HCT116 (cell line): ENCODE results near the gene TP53AIP1. TPM values are rescaled to one million over a fixed set of nuclear protein-coding genes. Genes with fewer than 3 reads are reported as not detected.

Experiments used
- ATAC-seq: fragments of 200-7000 bp; cut with Tn5 transposase; 2 replicates; pipeline ENCODE4 v1.9.1; 2020; ENCODE audit warnings: mild to moderate bottlenecking, moderate library complexity
- BruUV-seq: library from RNA; stranded (reverse); fragments of 400-500 nt; replicated peaks from 2 replicates; lab custom pipeline; 2021; lab: Mats Ljungman, UMichigan
- CTCF ChIA-PET: fragments of 300-600 bp; sonication (Branson Sonifier 250); formaldehyde crosslinking; loops from one replicate; lab custom pipeline; 2021; ENCODE audit warnings: antibody characterized with exemption; lab: Charles Lee
- POLR2A ChIA-PET: fragments of 300-600, 350-600 bp; sonication (Branson Sonifier 250); formaldehyde crosslinking; loops from one replicate; lab custom pipeline; 2021; ENCODE audit warnings: antibody characterized with exemption; lab: Charles Lee
- RAD21 ChIA-PET, 2 experiments: fragments of 300-600 bp; sonication (Branson Sonifier 250); formaldehyde crosslinking; loops; one replicate each; lab custom pipeline; 2023; ENCODE audit warnings: low total read pairs in 2 of 2; ENCODE audit not compliant: uncharacterized antibody in 2 of 2, unreplicated experiment in 2 of 2, low non-redundant PET in 1 of 2; lab: Charles Lee
- DNase-seq: peaks from one replicate; pipeline ENCODE4 v3.0.0-alpha.2; 2010; ENCODE audit warnings: low read depth, low spot score
- H2AFZ ChIP-seq: fragments of 200-600 bp; shearing (Covaris generic), sonication (generic); 2 replicates; pipeline ENCODE4 v1.6.1; 2017; ENCODE audit warnings: low read depth, mixed run types, mixed read lengths, antibody characterized with exemption, low read length; ENCODE audit not compliant: poor library complexity, severe bottlenecking
- H3K27ac ChIP-seq: 2 replicates; pipeline ENCODE4 v1.5.1; 2012; ENCODE audit warnings: low read depth, low read length
- H3K27me3 ChIP-seq: fragments of 200-600 bp; sonication (generic); 2 replicates; pipeline ENCODE4 v1.6.1; 2016; ENCODE audit warnings: mixed run types, low read length, mixed read lengths; ENCODE audit not compliant: insufficient read depth
- H3K36me3 ChIP-seq, 2 experiments: fragments of 200-500 bp in 1 of 2; fragments of 200-600 bp in 1 of 2; sonication (Bioruptor generic) in 1 of 2; sonication (generic) in 1 of 2; 2 replicates each; pipeline versions ENCODE4 v1.5.1 to v1.6.1; 2014 to 2016; ENCODE audit warnings: low read length in 2 of 2, inconsistent platforms in 1 of 2, mixed read lengths in 1 of 2, mixed run types in 1 of 2; ENCODE audit not compliant: insufficient read depth in 2 of 2, control insufficient read depth in 1 of 2
- H3K4me1 ChIP-seq, 2 experiments: fragments of 200-600 bp in 1 of 2; sonication (generic) in 1 of 2; 2 replicates each; pipeline versions ENCODE4 v1.5.1 to v1.6.1; 2012 to 2017; ENCODE audit warnings: low read length in 2 of 2, inconsistent platforms in 1 of 2, mild to moderate bottlenecking in 1 of 2, mixed read lengths in 1 of 2, mixed run types in 1 of 2, moderate library complexity in 1 of 2; ENCODE audit not compliant: insufficient read depth in 2 of 2, control insufficient read depth in 1 of 2
- H3K4me2 ChIP-seq: fragments of 200-600 bp; sonication (generic); 2 replicates; pipeline ENCODE4 v1.6.1; 2017; ENCODE audit warnings: mixed run types, low read length, mixed read lengths
- H3K4me3 ChIP-seq, 2 experiments: fragments of 200-600 bp in 1 of 2; sonication (generic) in 1 of 2; replicated peaks in 1 of 2; 2 replicates each; pipeline ENCODE4 v1.5.1; 2011 to 2016; ENCODE audit warnings: low read length in 2 of 2, control low read depth in 1 of 2, low read depth in 1 of 2, mild to moderate bottlenecking in 1 of 2, mixed read lengths in 1 of 2, mixed run types in 1 of 2
- H3K79me2 ChIP-seq: fragments of 200-600 bp; sonication (generic); 2 replicates; pipeline ENCODE4 v1.6.1; 2017; ENCODE audit warnings: mild to moderate bottlenecking, mixed run types, low read length, moderate library complexity, mixed read lengths; ENCODE audit not compliant: insufficient read depth
- H3K9ac ChIP-seq: fragments of 200-600 bp; sonication (generic); 2 replicates; pipeline ENCODE4 v1.6.1; 2016; ENCODE audit warnings: low read length, mixed read lengths
- H3K9me2 ChIP-seq: fragments of 200-600 bp; sonication (generic), shearing (Covaris generic); 2 replicates; pipeline ENCODE4 v1.6.1; 2017; ENCODE audit warnings: mixed run types, mild to moderate bottlenecking, moderate library complexity; ENCODE audit not compliant: insufficient read depth
- H3K9me3 ChIP-seq, 2 experiments: fragments of 200-500 bp in 1 of 2; fragments of 200-600 bp in 1 of 2; sonication (Bioruptor generic) in 1 of 2; sonication (generic) in 1 of 2; 2 replicates each; pipeline ENCODE4 v1.6.1; 2014 to 2017; ENCODE audit warnings: low read length in 2 of 2, mixed read lengths in 2 of 2, inconsistent platforms in 1 of 2, low read depth in 1 of 2, mild to moderate bottlenecking in 1 of 2, mixed run types in 1 of 2, moderate library complexity in 1 of 2; ENCODE audit not compliant: control insufficient read depth in 1 of 2, insufficient read depth in 1 of 2
- H4K20me1 ChIP-seq: fragments of 200-600 bp; sonication (generic), shearing (Covaris generic); 2 replicates; pipeline ENCODE4 v1.6.1; 2017; ENCODE audit warnings: mixed run types, mild to moderate bottlenecking, moderate library complexity; ENCODE audit not compliant: insufficient read depth
- CEBPB ChIP-seq: IDR thresholded peaks from 2 replicates; pipeline ENCODE4 v1.6.1; 2012; ENCODE audit warnings: low read depth
- EGR1 ChIP-seq: IDR thresholded peaks from 2 replicates; pipeline ENCODE4 v1.6.1; 2012; ENCODE audit warnings: low read depth
- ELF1 ChIP-seq: IDR thresholded peaks from 2 replicates; pipeline ENCODE4 v1.6.1; 2012; ENCODE audit warnings: low read depth, borderline replicate concordance
- EZH2 ChIP-seq: fragments of 200-600 bp; sonication (generic); IDR thresholded peaks from 2 replicates; pipeline ENCODE4 v1.6.1; 2017; ENCODE audit warnings: antibody characterized with exemption, mixed run types
- EZH2phosphoT487 ChIP-seq: fragments of 200-600 bp; IDR thresholded peaks from 2 replicates; pipeline ENCODE4 v1.6.1; 2018; ENCODE audit warnings: antibody characterized with exemption, borderline replicate concordance
- FOSL1 ChIP-seq: IDR thresholded peaks from 2 replicates; pipeline ENCODE4 v1.6.1; 2012; ENCODE audit warnings: low read depth
- MAX ChIP-seq: IDR thresholded peaks from 2 replicates; pipeline ENCODE4 v1.6.1; 2012
- POLR2A ChIP-seq: IDR thresholded peaks from 2 replicates; pipeline ENCODE4 v1.7.0; 2011; ENCODE audit warnings: borderline replicate concordance; ENCODE audit not compliant: insufficient read depth, insufficient read length; ENCODE audit errors: extremely low read depth
- POLR2AphosphoS5 ChIP-seq: IDR thresholded peaks from 2 replicates; pipeline ENCODE4 v1.6.1; 2011; ENCODE audit warnings: mild to moderate bottlenecking, low read depth, low read length, moderate library complexity
- RAD21 ChIP-seq: IDR thresholded peaks from 2 replicates; pipeline ENCODE4 v1.6.1; 2012; ENCODE audit warnings: low read depth, mild to moderate bottlenecking
- SIN3A ChIP-seq: IDR thresholded peaks from 2 replicates; pipeline ENCODE4 v1.6.1; 2012; ENCODE audit warnings: low read depth
- SP1 ChIP-seq: IDR thresholded peaks from 2 replicates; pipeline ENCODE4 v1.6.1; 2012; ENCODE audit warnings: low read depth
- SRF ChIP-seq: IDR thresholded peaks from 2 replicates; pipeline ENCODE4 v1.6.1; 2012; ENCODE audit warnings: low read depth
- YY1 ChIP-seq: IDR thresholded peaks from 2 replicates; pipeline ENCODE4 v1.6.1; 2011; ENCODE audit warnings: low read length, low read depth, moderate library complexity, mild to moderate bottlenecking; ENCODE audit not compliant: insufficient replicate concordance; ENCODE audit errors: extremely low read depth
- ZFX ChIP-seq: fragments of 450-650 bp; IDR thresholded peaks from 2 replicates; pipeline ENCODE4 v1.6.1; 2017
- ZNF274 ChIP-seq: fragments of 200-500 bp; sonication (Bioruptor generic); IDR thresholded peaks from 2 replicates; pipeline ENCODE4 v1.6.1; 2014; ENCODE audit warnings: mild to moderate bottlenecking, low read depth, low read length, inconsistent platforms
- intact Hi-C: fragments of 100-400 bp; cut with micrococcal nuclease; formaldehyde crosslinking; loops from 2 replicates; pipeline ENCODE4 v1.10.0; 2022
- total RNA-seq: library from RNA; stranded (reverse); gene quantifications from one replicate; pipeline ENCODE4 v1.2.1, GENCODE V29; 2021; ENCODE audit not compliant: unreplicated experiment
- TF ChIP-seq, protein P1 (sequence below), 3 experiments: fragments of 200-600 bp in 1 of 3; sonication (generic) in 1 of 3; IDR thresholded peaks in 2 of 3; conservative IDR thresholded peaks in 1 of 3; 2 replicates each; pipeline ENCODE4 v1.5.1; 2012 to 2017; ENCODE audit warnings: low read depth in 2 of 3, low read length in 2 of 3, antibody characterized with exemption in 1 of 3, borderline replicate concordance in 1 of 3, control low read depth in 1 of 3, mild to moderate bottlenecking in 1 of 3, mixed read lengths in 1 of 3, mixed run types in 1 of 3, moderate library complexity in 1 of 3; ENCODE audit not compliant: insufficient read depth in 1 of 3

The TP53AIP1 gene
- total RNA-seq, 1 experiment from 2014 or later = 0.15 TPM

- intact Hi-C loops = no loop called here
- CTCF ChIA-PET = interaction anchor here (0.8 kb wide), 1 partner anchor 12 kb away, joined by 3 read pairs; no protein-coding TSS in a partner anchor
- BruUV-seq = no TSS peak
- Histone ChIP-seq H3K4me1 (peaks cover 12 to 24% of the 10 kb centered on the region in 2 experiments; a peak in 3 of 4 replicates), H3K27me3 (no peaks in the 10 kb centered on the region), H3K4me2 (no peak overlapping the region), H4K20me1 (no peaks in the 10 kb centered on the region), H3K4me3 (no peak overlapping the region), H2AFZ (no peak overlapping the region), H3K36me3 (no peaks in the 10 kb centered on the region), H3K79me2 (no peaks in the 10 kb centered on the region), H3K9me2 (no peaks in the 10 kb centered on the region), H3K27ac (no peak overlapping the region), H3K9me3 (no peaks in the 10 kb centered on the region)
- ATAC-seq = no peak
- TF ChIP-seq SIN3A = no peak
- TF ChIP-seq, all 23 proteins: peak for 0
- no peak overlapping the region for H3K9ac ChIP-seq
- no peak for DNase-seq
- RAD21 ChIA-PET = no interaction called here
- POLR2A ChIA-PET = no interaction called here
These were observed 40.8 kb downstream of the TP53AIP1 start for GRCh38 chr11:128901653-128902514.

DNA sequence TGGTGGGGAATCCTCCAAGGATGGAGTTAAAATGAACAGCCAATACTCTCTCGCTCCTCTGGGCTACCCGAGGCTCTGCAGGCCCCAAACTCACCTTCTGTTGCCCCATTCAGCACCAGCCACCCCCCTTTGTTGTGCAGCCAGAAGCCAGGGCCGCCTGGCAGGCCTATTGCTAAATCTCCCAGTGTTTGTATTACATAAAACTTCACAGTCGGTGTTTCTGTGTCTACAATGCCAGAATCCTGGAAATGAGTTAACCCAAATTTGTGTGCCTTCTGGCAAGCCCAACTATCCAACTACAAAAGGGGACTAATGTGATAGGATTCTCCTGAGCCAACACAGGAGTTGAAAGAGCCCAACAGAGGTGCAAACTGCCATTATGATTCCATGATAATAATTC lies 42.2 kb downstream of the TP53AIP1 start:
- Histone ChIP-seq H3K27ac (no peak overlapping the region), H3K4me3 (no peak overlapping the region), H4K20me1 (no peaks in the 10 kb centered on the region), H3K4me2 (no peak overlapping the region), H3K9me2 (no peaks in the 10 kb centered on the region), H3K27me3 (no peaks in the 10 kb centered on the region), H3K9ac (no peak overlapping the region), H3K9me3 (no peaks in the 10 kb centered on the region), H3K4me1 (peaks cover 8 to 14% of the 10 kb centered on the region in 2 experiments; a peak in 3 of 4 replicates), H2AFZ (no peak overlapping the region), H3K36me3 (no peaks in the 10 kb centered on the region), H3K79me2 (no peaks in the 10 kb centered on the region)
- DNase-seq (no peak), ATAC-seq (no peak)
- BruUV-seq = no TSS peak
- ChIA-PET POLR2A (no interaction called here), CTCF (no interaction called here), RAD21 (no interaction called here)
- intact Hi-C loops = no loop called here
- TF ChIP-seq ZFX (no peak), ZNF274 (no peak), MAX (no peak), RAD21 (no peak), SP1 (no peak), ELF1 (no peak), YY1 (no peak), POLR2A (no peak), FOSL1 (no peak), EZH2phosphoT487 (no peak), EGR1 (no peak), EZH2 (no peak), POLR2AphosphoS5 (no peak), SRF (no peak), CEBPB (no peak)
- TF ChIP-seq, protein P1, sequence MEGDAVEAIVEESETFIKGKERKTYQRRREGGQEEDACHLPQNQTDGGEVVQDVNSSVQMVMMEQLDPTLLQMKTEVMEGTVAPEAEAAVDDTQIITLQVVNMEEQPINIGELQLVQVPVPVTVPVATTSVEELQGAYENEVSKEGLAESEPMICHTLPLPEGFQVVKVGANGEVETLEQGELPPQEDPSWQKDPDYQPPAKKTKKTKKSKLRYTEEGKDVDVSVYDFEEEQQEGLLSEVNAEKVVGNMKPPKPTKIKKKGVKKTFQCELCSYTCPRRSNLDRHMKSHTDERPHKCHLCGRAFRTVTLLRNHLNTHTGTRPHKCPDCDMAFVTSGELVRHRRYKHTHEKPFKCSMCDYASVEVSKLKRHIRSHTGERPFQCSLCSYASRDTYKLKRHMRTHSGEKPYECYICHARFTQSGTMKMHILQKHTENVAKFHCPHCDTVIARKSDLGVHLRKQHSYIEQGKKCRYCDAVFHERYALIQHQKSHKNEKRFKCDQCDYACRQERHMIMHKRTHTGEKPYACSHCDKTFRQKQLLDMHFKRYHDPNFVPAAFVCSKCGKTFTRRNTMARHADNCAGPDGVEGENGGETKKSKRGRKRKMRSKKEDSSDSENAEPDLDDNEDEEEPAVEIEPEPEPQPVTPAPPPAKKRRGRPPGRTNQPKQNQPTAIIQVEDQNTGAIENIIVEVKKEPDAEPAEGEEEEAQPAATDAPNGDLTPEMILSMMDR (IDR thresholded peaks at IDR 0.05 in 2 of 3, conservative IDR thresholded peaks at IDR 0.05 in 1 of 3; ENCODE audit: borderline replicate concordance in 1 of 3, insufficient read depth in 1 of 3, low read depth in 2 of 3, low read length in 2 of 3) = no peak
